H1 (cell line): ENCODE measurements around the gene SIPA1L3. TPM values are rescaled to one million over a fixed set of nuclear protein-coding genes. Genes with fewer than 3 reads are reported as not detected.

ENCODE experiments used
- CTCF ChIA-PET: fragments of 300-600 bp; sonication (Branson Sonifier 250); formaldehyde crosslinking; loops from one replicate; lab custom pipeline; 2021; ENCODE audit not compliant: partially characterized antibody; lab: Charles Lee
- POLR2A ChIA-PET: fragments of 300-600 bp; sonication (Branson Sonifier 250); formaldehyde crosslinking; loops from one replicate; lab custom pipeline; 2021; ENCODE audit warnings: inconsistent platforms; ENCODE audit not compliant: partially characterized antibody; lab: Charles Lee
- DNase-seq, 2 experiments: peaks; one replicate each; pipeline versions ENCODE4 v3.0.0 to v3.0.0-alpha.2; 2010 to 2022; ENCODE audit warnings: low spot score in 2 of 2, low read depth in 1 of 2, mixed read lengths in 1 of 2
- FAIRE-seq: peaks from 2 replicates; lab custom pipeline; 2011; peaks lifted over from hg19 to GRCh38; lab: Jason Lieb, UNC
- H2AFZ ChIP-seq: 2 replicates; pipeline ENCODE4 v1.8.1; 2012; ENCODE audit warnings: low read length, inconsistent platforms
- H2AK5ac ChIP-seq: 2 replicates; pipeline ENCODE4 v1.6.1; 2013; ENCODE audit warnings: low read depth, low read length
- H2BK120ac ChIP-seq: replicated peaks from 2 replicates; pipeline ENCODE3; 2013; ENCODE audit warnings: low read depth, low read length, inconsistent platforms
- H2BK12ac ChIP-seq: 2 replicates; pipeline ENCODE4 v1.6.1; 2013; ENCODE audit warnings: low read depth, low read length
- H2BK15ac ChIP-seq: 2 replicates; pipeline ENCODE4 v1.6.1; 2013; ENCODE audit warnings: low read length
- H2BK20ac ChIP-seq: 2 replicates; pipeline ENCODE4 v1.6.1; 2013; ENCODE audit warnings: low read length
- H2BK5ac ChIP-seq: 2 replicates; pipeline ENCODE4 v1.6.1; 2013; ENCODE audit warnings: low read depth, low read length
- H3K14ac ChIP-seq: 2 replicates; pipeline ENCODE4 v1.6.1; 2013; ENCODE audit warnings: inconsistent platforms; ENCODE audit not compliant: insufficient read length
- H3K18ac ChIP-seq: 2 replicates; pipeline ENCODE4 v1.6.1; 2013; ENCODE audit warnings: low read length; ENCODE audit errors: extremely low read depth
- H3K23ac ChIP-seq: 2 replicates; pipeline ENCODE4 v1.6.1; 2013; ENCODE audit warnings: inconsistent platforms; ENCODE audit not compliant: insufficient read length
- H3K23me2 ChIP-seq: 2 replicates; pipeline ENCODE4 v1.6.1; 2013; ENCODE audit warnings: low read depth, low read length
- H3K27ac ChIP-seq: 2 replicates; pipeline ENCODE4 v1.6.1; 2011; ENCODE audit warnings: low read depth, low read length, inconsistent platforms
- H3K27me3 ChIP-seq, 4 experiments: replicated peaks in 1 of 4; 1 replicate in 1 of 4; 2 replicates in 3 of 4; pipeline versions ENCODE4 v1.6.1 to v1.8.1; 2011 to 2013; ENCODE audit warnings: low read length in 3 of 4, mild to moderate bottlenecking in 3 of 4, inconsistent platforms in 2 of 4, mixed read lengths in 2 of 4, moderate library complexity in 1 of 4; ENCODE audit not compliant: control insufficient read depth in 3 of 4, insufficient read depth in 3 of 4; ENCODE audit errors: extremely low read depth in 1 of 4
- H3K36me3 ChIP-seq, 4 experiments: 2 replicates each; pipeline versions ENCODE4 v1.6.1 to v1.8.1; 2011 to 2013; ENCODE audit warnings: mild to moderate bottlenecking in 4 of 4, low read length in 3 of 4, moderate library complexity in 2 of 4, control low read depth in 1 of 4, inconsistent platforms in 1 of 4; ENCODE audit not compliant: insufficient read depth in 4 of 4, control insufficient read depth in 2 of 4
- H3K4ac ChIP-seq: replicated peaks from 2 replicates; pipeline ENCODE3; 2013; ENCODE audit warnings: low read length, low read depth, mixed read lengths, inconsistent platforms; ENCODE audit not compliant: insufficient read length
- H3K4me1 ChIP-seq, 4 experiments: replicated peaks in 1 of 4; 1 replicate in 1 of 4; 2 replicates in 3 of 4; pipeline versions ENCODE4 v1.6.1 to v1.8.1; 2011 to 2013; ENCODE audit warnings: low read length in 3 of 4, inconsistent platforms in 2 of 4, mixed read lengths in 1 of 4; ENCODE audit not compliant: insufficient read depth in 4 of 4, control insufficient read depth in 3 of 4
- H3K4me2 ChIP-seq, 2 experiments: 2 replicates each; pipeline versions ENCODE4 v1.6.1 to v1.8.1; 2011 to 2013; ENCODE audit warnings: low read depth in 2 of 2, low read length in 2 of 2, control low read depth in 1 of 2, inconsistent platforms in 1 of 2, mild to moderate bottlenecking in 1 of 2; ENCODE audit not compliant: insufficient read depth in 1 of 2
- H3K4me3 ChIP-seq, 4 experiments: fragments of 200-600, 300-600 bp in 1 of 4; sonication (generic), shearing (Covaris generic), sonication (Bioruptor Twin) in 1 of 4; 2 replicates each; pipeline versions ENCODE4 v1.5.1 to v1.8.1; 2011 to 2016; ENCODE audit warnings: low read length in 4 of 4, low read depth in 3 of 4, control low read depth in 2 of 4, inconsistent platforms in 2 of 4, mild to moderate bottlenecking in 2 of 4, mixed read lengths in 1 of 4, moderate library complexity in 1 of 4; ENCODE audit not compliant: insufficient read depth in 2 of 4; ENCODE audit errors: extremely low read depth in 1 of 4
- H3K56ac ChIP-seq: replicated peaks from 2 replicates; pipeline ENCODE3; 2013; ENCODE audit warnings: low read depth, mild to moderate bottlenecking, mixed read lengths, low read length, inconsistent platforms; ENCODE audit not compliant: insufficient read length
- H3K79me1 ChIP-seq: 2 replicates; pipeline ENCODE4 v1.6.1; 2013; ENCODE audit warnings: low read depth, low read length, control low read depth
- H3K79me2 ChIP-seq, 2 experiments: 2 replicates each; pipeline versions ENCODE4 v1.6.1 to v1.8.1; 2012 to 2013; ENCODE audit warnings: low read length in 2 of 2, mild to moderate bottlenecking in 2 of 2, inconsistent platforms in 1 of 2; ENCODE audit not compliant: insufficient read depth in 2 of 2, control insufficient read depth in 1 of 2
- H3K9ac ChIP-seq, 4 experiments: replicated peaks in 1 of 4; 1 replicate in 1 of 4; 2 replicates in 3 of 4; pipeline versions ENCODE4 v1.6.1 to v1.8.1; 2011 to 2013; ENCODE audit warnings: low read depth in 3 of 4, low read length in 3 of 4, control low read depth in 2 of 4, mild to moderate bottlenecking in 2 of 4, moderate library complexity in 2 of 4, inconsistent platforms in 1 of 4; ENCODE audit errors: extremely low read depth in 1 of 4
- H3K9me3 ChIP-seq, 2 experiments: 2 replicates each; pipeline versions ENCODE4 v1.6.1 to v1.8.1; 2012 to 2013; ENCODE audit warnings: mild to moderate bottlenecking in 2 of 2, moderate library complexity in 2 of 2, control low read depth in 1 of 2, inconsistent platforms in 1 of 2, low read depth in 1 of 2, low read length in 1 of 2, mixed read lengths in 1 of 2; ENCODE audit not compliant: insufficient read depth in 2 of 2
- H4K20me1 ChIP-seq, 2 experiments: replicated peaks in 1 of 2; 2 replicates each; pipeline versions ENCODE3 to v1.8.1; 2011 to 2013; ENCODE audit warnings: inconsistent platforms in 2 of 2, low read length in 2 of 2, mild to moderate bottlenecking in 1 of 2; ENCODE audit not compliant: insufficient read depth in 2 of 2, control insufficient read depth in 1 of 2
- H4K5ac ChIP-seq: 2 replicates; pipeline ENCODE4 v1.6.1; 2013; ENCODE audit warnings: low read length, low read depth, mixed read lengths, inconsistent platforms; ENCODE audit not compliant: insufficient read length
- H4K8ac ChIP-seq: 2 replicates; pipeline ENCODE4 v1.8.0; 2013; ENCODE audit warnings: mild to moderate bottlenecking, moderate library complexity, low read length, inconsistent platforms; ENCODE audit not compliant: insufficient read depth; ENCODE audit errors: extremely low read depth
- H4K91ac ChIP-seq: replicated peaks from 2 replicates; pipeline ENCODE3; 2013; ENCODE audit warnings: low read length, mixed read lengths, inconsistent platforms; ENCODE audit not compliant: insufficient read length
- HDAC2 ChIP-seq, 2 experiments: fragments of 300-600 bp in 1 of 2; sonication (generic) in 1 of 2; IDR thresholded peaks; 2 replicates each; pipeline ENCODE4 v1.6.1; 2011 to 2012; ENCODE audit warnings: low read depth in 2 of 2, low read length in 2 of 2, mild to moderate bottlenecking in 2 of 2, moderate library complexity in 2 of 2, borderline replicate concordance in 1 of 2, inconsistent platforms in 1 of 2
- SP2 ChIP-seq: IDR thresholded peaks from 2 replicates; pipeline ENCODE4 v1.6.1; 2012; ENCODE audit warnings: mild to moderate bottlenecking, low read length, inconsistent platforms
- TCF12 ChIP-seq: IDR thresholded peaks from 2 replicates; pipeline ENCODE4 v1.6.1; 2011; ENCODE audit warnings: low read depth, mild to moderate bottlenecking, low read length
- WGBS, 2 experiments: shearing (Covaris generic) in 1 of 2; methylation state at CpG; one replicate each; pipeline versions ENCODE4 v1.1.6 to v1.1.7; 2013 to 2015; ENCODE audit warnings: low lambda C conversion rate in 2 of 2, mixed read lengths in 2 of 2, inconsistent platforms in 1 of 2, low coverage in 1 of 2, missing lambda C conversion rate in 1 of 2; ENCODE audit not compliant: insufficient replicate concordance in 2 of 2, insufficient coverage in 1 of 2, insufficient read length in 1 of 2; ENCODE audit errors: extremely low coverage in 1 of 2, missing lambda C conversion rate in 1 of 2; 5-methylcytosine and 5-hydroxymethylcytosine counted together
- polyA plus RNA-seq, 7 experiments: library from polyadenylated mRNA; depleted of rRNA in 3 of 7; stranded (reverse) in 5 of 7; unstranded in 2 of 7; fragments of >200 nt in 5 of 7; fragments of 200-250 nt in 2 of 7; gene quantifications; 1 replicate in 5 of 7; 2 replicates in 1 of 7; 4 replicates in 1 of 7; pipeline versions ENCODE4 v1.2.1 to v1.2.3, GENCODE V29; 2011 to 2013; ENCODE audit warnings: missing spikeins in 2 of 7, mixed read lengths in 2 of 7
- total RNA-seq: library from RNA; stranded (reverse); fragmentation: NEBNext Ultra II Directional; extraction: Animal tissue kit (Norgen Biotek cat#: 25700); gene quantifications from 2 replicates; pipeline ENCODE4 v1.2.1, GENCODE V29; 2021
- TF ChIP-seq, protein P1 (sequence below): IDR thresholded peaks from 2 replicates; pipeline ENCODE4 v1.6.1; 2012; ENCODE audit warnings: inconsistent platforms

Gene SIPA1L3
- total and polyA plus RNA-seq, 2 of the 8 experiments (the other 6 are each of a cell fraction or from before 2014, with no cell fraction given), result 15.0 to 54.9 TPM

DNA sequence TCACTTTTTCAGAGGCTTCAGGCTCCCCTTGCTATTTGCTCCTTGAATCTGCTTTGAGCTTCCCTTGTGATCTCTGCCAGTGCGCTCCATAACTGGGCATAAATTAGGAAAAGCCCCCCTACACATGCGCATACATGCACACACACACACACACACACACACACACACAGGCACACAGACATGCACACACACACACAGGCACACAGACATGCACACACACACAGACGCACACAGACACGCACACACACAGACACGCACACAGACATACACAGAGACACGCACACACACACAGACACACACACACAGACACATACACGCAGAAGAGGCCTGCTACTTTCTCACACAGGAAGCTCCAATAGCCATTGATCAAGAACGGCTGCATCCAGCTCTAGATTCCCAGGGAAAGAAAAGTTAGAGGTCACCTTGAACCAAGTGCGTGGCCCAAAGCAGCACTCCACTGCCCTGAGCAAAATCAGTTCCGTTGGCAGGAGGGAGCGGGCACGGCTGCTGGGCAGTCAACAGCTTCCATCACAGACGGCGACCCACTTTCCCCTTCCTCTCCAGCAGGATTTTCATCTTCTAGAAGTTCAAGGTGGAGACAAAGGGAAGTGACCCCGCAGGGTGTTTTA, 171.4 kb downstream of the SIPA1L3 start:
- H3K23me2 ChIP-seq, result peaks cover 3% of the 10 kb centered on the region; the same call in 1 of the 2 replicates
- H3K14ac ChIP-seq, result no peak overlapping the region
- no peak overlapping the region for H2AFZ ChIP-seq
- peaks cover 0 to 1% of the 10 kb centered on the region in 2 experiments for H4K20me1 ChIP-seq
- H4K91ac ChIP-seq, result no peak overlapping the region
- peaks cover 0 to 15% (median 0%) of the 10 kb centered on the region in 4 experiments; a peak in 2 of 8 replicates for H3K36me3 ChIP-seq
- H3K79me2 ChIP-seq, result no peaks in the 10 kb centered on the region
- no peak overlapping the region for H3K4me3 ChIP-seq
- H3K9ac ChIP-seq, result no peak overlapping the region
- peaks cover 0 to 8% (median 4%) of the 10 kb centered on the region in 4 experiments; a peak in 5 of 7 replicates for H3K4me1 ChIP-seq
- no peak overlapping the region for H2BK12ac ChIP-seq
- no peak for FAIRE-seq
- CTCF ChIA-PET, result interaction anchor here (1.0 to 8.2 kb wide), 6 partner anchors 12 to 180 kb away, joined by 3 to 57 read pairs (median 5); no protein-coding TSS in a partner anchor
- no peak overlapping the region for H3K56ac ChIP-seq
- H3K18ac ChIP-seq, result no peak overlapping the region
- no peak overlapping the region for H2BK120ac ChIP-seq
- H3K27me3 ChIP-seq, result no peaks in the 10 kb centered on the region
- no peak for DNase-seq
- no peaks in the 10 kb centered on the region for H3K9me3 ChIP-seq
- H3K23ac ChIP-seq, result no peak overlapping the region
- no peak overlapping the region for H3K4me2 ChIP-seq
- POLR2A ChIA-PET, result interaction anchor here (0.6 kb wide), 1 partner anchor 14 kb away, joined by 3 read pairs; no protein-coding TSS in a partner anchor
- no peaks in the 10 kb centered on the region for H3K79me1 ChIP-seq
- no peak overlapping the region for H2BK15ac ChIP-seq
- H3K4ac ChIP-seq, result no peak overlapping the region
- no peak overlapping the region; the same call in 1 of the 2 replicates for H4K8ac ChIP-seq
- H4K5ac ChIP-seq, result no peak overlapping the region
- no peak overlapping the region; the same call in 1 of the 2 replicates for H2BK5ac ChIP-seq
- no peak for TF ChIP-seq TCF12
- no peak for TF ChIP-seq SP2
- no peak for TF ChIP-seq HDAC2 (IDR thresholded peaks at IDR 0.05; ENCODE audit: borderline replicate concordance in 1 of 2, low read depth in 2 of 2, low read length in 2 of 2)
- TF ChIP-seq, protein P1, sequence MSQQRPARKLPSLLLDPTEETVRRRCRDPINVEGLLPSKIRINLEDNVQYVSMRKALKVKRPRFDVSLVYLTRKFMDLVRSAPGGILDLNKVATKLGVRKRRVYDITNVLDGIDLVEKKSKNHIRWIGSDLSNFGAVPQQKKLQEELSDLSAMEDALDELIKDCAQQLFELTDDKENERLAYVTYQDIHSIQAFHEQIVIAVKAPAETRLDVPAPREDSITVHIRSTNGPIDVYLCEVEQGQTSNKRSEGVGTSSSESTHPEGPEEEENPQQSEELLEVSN, result no peak
- no peak overlapping the region for H2BK20ac ChIP-seq
- 84% methylated on average over 15 of the region's 15 CpGs; no CpG with 5 or more reads in 1 of the 2 experiments for WGBS, 2 experiments
- no peak overlapping the region for H3K27ac ChIP-seq
- 0 out of 2 replicates have a peak overlapping the region, but pooled peaks have one; percentile 28 for H2AK5ac ChIP-seq
